WTC11 (cell line): ENCODE measurements around the gene TLE4. TPM values are rescaled to one million over a fixed set of nuclear protein-coding genes. Genes with fewer than 3 reads are reported as not detected.

ENCODE experiments used
- ATAC-seq: fragments of 200-7000 bp; cut with Tn5 transposase; 2 replicates; pipeline ENCODE4 v1.10.0; 2021; ENCODE audit warnings: mild to moderate bottlenecking, moderate library complexity
- CTCF ChIA-PET: fragments of 300-600 bp; sonication (Branson Sonifier 250); formaldehyde crosslinking; loops from one replicate; lab custom pipeline; 2021; ENCODE audit warnings: antibody characterized with exemption; lab: Charles Lee
- POLR2A ChIA-PET: fragments of 350-600 bp; sonication (Branson Sonifier 250); formaldehyde crosslinking; loops from one replicate; lab custom pipeline; 2021; ENCODE audit warnings: antibody characterized with exemption; lab: Charles Lee
- DNase-seq: peaks from one replicate; pipeline ENCODE4 v3.0.0; 2021; ENCODE audit warnings: low spot score
- H3K27ac Mint-ChIP-seq: 2 replicates; pipeline ENCODE4 v1.8.0; 2021; ENCODE audit warnings: mixed read lengths
- H3K27me3 Mint-ChIP-seq: 2 replicates; pipeline ENCODE4 v1.8.0; 2021; ENCODE audit warnings: low read depth, mild to moderate bottlenecking, moderate library complexity, mixed read lengths
- H3K36me3 Mint-ChIP-seq: 2 replicates; pipeline ENCODE4 v1.8.0; 2021; ENCODE audit warnings: mixed read lengths
- H3K4me1 Mint-ChIP-seq: 2 replicates; pipeline ENCODE4 v1.8.0; 2022; ENCODE audit warnings: mixed read lengths
- H3K4me3 Mint-ChIP-seq: 2 replicates; pipeline ENCODE4 v1.8.0; 2021; ENCODE audit warnings: mild to moderate bottlenecking, moderate library complexity, mixed read lengths
- H3K9me3 Mint-ChIP-seq: 2 replicates; pipeline ENCODE4 v1.8.0; 2021; ENCODE audit warnings: mixed read lengths
- ATF1 ChIP-seq: sonication (generic); formaldehyde crosslinking; IDR thresholded peaks from 2 replicates; pipeline ENCODE4 v1.8.1; 2023; ENCODE audit warnings: mild to moderate bottlenecking, moderate library complexity, missing genetic modification reagents
- EMX1 ChIP-seq: fragments of 250-450 bp; sonication (Bioruptor Pico); IDR thresholded peaks from 2 replicates; pipeline ENCODE4 v1.8.0; 2021; ENCODE audit warnings: mild to moderate bottlenecking
- ETV6 ChIP-seq: sonication (generic); formaldehyde crosslinking; IDR thresholded peaks from 2 replicates; pipeline ENCODE4 v1.8.1; 2022; ENCODE audit warnings: mild to moderate bottlenecking, missing genetic modification reagents
- JAZF1 ChIP-seq: fragments of 250-450 bp; sonication (Bioruptor Pico); IDR thresholded peaks from 2 replicates; pipeline ENCODE4 v1.9.0; 2021; ENCODE audit warnings: moderate library complexity, mild to moderate bottlenecking, inconsistent platforms
- KAT7 ChIP-seq: sonication (generic); formaldehyde crosslinking; IDR thresholded peaks from 2 replicates; pipeline ENCODE4 v1.8.1; 2023; ENCODE audit warnings: missing genetic modification reagents, mild to moderate bottlenecking, borderline replicate concordance
- MXD4 ChIP-seq: fragments of 250-450 bp; sonication (Bioruptor Pico); IDR thresholded peaks from 2 replicates; pipeline ENCODE4 v1.8.0; 2021; ENCODE audit warnings: mild to moderate bottlenecking, moderate library complexity, borderline replicate concordance
- NFE2L1 ChIP-seq: sonication (generic); formaldehyde crosslinking; IDR thresholded peaks from 2 replicates; pipeline ENCODE4 v1.8.1; 2023; ENCODE audit warnings: missing genetic modification reagents
- NR2C2 ChIP-seq: sonication (generic); formaldehyde crosslinking; IDR thresholded peaks from 2 replicates; pipeline ENCODE4 v1.8.0; 2022; ENCODE audit warnings: mild to moderate bottlenecking, missing genetic modification reagents
- SOX15 ChIP-seq: fragments of 250-450 bp; sonication (Bioruptor Pico); IDR thresholded peaks from 2 replicates; pipeline ENCODE4 v1.9.0; 2021; ENCODE audit warnings: mild to moderate bottlenecking
- ZNF121 ChIP-seq: sonication (generic); formaldehyde crosslinking; IDR thresholded peaks from 2 replicates; pipeline ENCODE4 v1.8.0; 2023; ENCODE audit warnings: missing genetic modification reagents
- ZNF416 ChIP-seq: fragments of 250-450 bp; sonication (Bioruptor Pico); IDR thresholded peaks from 2 replicates; pipeline ENCODE4 v1.9.0; 2021; ENCODE audit warnings: mild to moderate bottlenecking, inconsistent platforms
- total RNA-seq: library from RNA; stranded (reverse); gene quantifications from 3 replicates; pipeline ENCODE4 v1.2.3, GENCODE V29; 2021
- TF ChIP-seq, protein P1 (sequence below): sonication (generic); formaldehyde crosslinking; IDR thresholded peaks from 2 replicates; pipeline ENCODE4 v1.8.1; 2023; ENCODE audit warnings: mild to moderate bottlenecking, missing genetic modification reagents, borderline replicate concordance
- TF ChIP-seq, protein P2 (sequence below): sonication (generic); formaldehyde crosslinking; IDR thresholded peaks from 2 replicates; pipeline ENCODE4 v1.8.0; 2023; ENCODE audit warnings: missing genetic modification reagents
- TF ChIP-seq, protein P3 (sequence below): sonication (generic); formaldehyde crosslinking; IDR thresholded peaks from 2 replicates; pipeline ENCODE4 v1.8.0; 2022; ENCODE audit warnings: mild to moderate bottlenecking, missing genetic modification reagents
- TF ChIP-seq, protein P4 (sequence below): sonication (generic); formaldehyde crosslinking; IDR thresholded peaks from 2 replicates; pipeline ENCODE4 v1.8.1; 2022; ENCODE audit warnings: low read depth, missing genetic modification reagents, borderline replicate concordance
- TF ChIP-seq, protein P5 (sequence below): sonication (generic); formaldehyde crosslinking; IDR thresholded peaks from 2 replicates; pipeline ENCODE4 v1.8.0; 2023; ENCODE audit warnings: missing genetic modification reagents, mild to moderate bottlenecking, borderline replicate concordance
- TF ChIP-seq, protein P6 (sequence below): sonication (generic); formaldehyde crosslinking; IDR thresholded peaks from 2 replicates; pipeline ENCODE4 v1.8.1; 2023; ENCODE audit warnings: mild to moderate bottlenecking, missing genetic modification reagents, moderate library complexity
- TF ChIP-seq, protein P7 (sequence below): fragments of 200-600 bp; IDR thresholded peaks from 2 replicates; pipeline ENCODE4 v1.8.0; 2022; ENCODE audit warnings: antibody characterized with exemption
- TF ChIP-seq, protein P8 (sequence below): sonication (generic); formaldehyde crosslinking; conservative IDR thresholded peaks from 2 replicates; pipeline ENCODE4 v1.8.1; 2023; ENCODE audit warnings: mild to moderate bottlenecking, low read depth, missing genetic modification reagents, moderate library complexity
- TF ChIP-seq, protein P9 (sequence below): sonication (generic); formaldehyde crosslinking; conservative IDR thresholded peaks from 2 replicates; pipeline ENCODE4 v1.8.1; 2022; ENCODE audit warnings: mild to moderate bottlenecking, missing genetic modification reagents

Gene TLE4
- total RNA-seq, 1 experiment from 2014 or later: 48.1 TPM

DNA sequence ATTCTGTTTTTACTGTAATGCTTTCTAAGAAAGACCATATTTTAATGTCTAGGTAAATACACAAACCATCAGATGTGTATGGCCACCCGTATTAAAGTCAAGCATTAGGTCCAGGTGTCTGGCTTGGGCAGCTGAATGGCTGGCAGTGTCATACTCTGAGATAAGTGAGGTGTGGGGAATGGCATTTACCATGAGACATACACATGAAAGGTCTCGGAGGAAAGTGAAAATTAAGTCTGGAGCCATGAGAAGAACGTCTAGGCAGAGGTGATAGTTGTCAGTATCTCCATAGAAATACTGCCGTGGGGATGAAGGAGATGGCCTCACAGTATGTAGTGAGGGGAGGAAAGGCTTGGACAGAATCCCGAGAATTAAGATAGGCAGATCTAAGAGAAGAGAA lies 164.3 kb downstream of the TLE4 start (continued):
- TF ChIP-seq, protein P1, sequence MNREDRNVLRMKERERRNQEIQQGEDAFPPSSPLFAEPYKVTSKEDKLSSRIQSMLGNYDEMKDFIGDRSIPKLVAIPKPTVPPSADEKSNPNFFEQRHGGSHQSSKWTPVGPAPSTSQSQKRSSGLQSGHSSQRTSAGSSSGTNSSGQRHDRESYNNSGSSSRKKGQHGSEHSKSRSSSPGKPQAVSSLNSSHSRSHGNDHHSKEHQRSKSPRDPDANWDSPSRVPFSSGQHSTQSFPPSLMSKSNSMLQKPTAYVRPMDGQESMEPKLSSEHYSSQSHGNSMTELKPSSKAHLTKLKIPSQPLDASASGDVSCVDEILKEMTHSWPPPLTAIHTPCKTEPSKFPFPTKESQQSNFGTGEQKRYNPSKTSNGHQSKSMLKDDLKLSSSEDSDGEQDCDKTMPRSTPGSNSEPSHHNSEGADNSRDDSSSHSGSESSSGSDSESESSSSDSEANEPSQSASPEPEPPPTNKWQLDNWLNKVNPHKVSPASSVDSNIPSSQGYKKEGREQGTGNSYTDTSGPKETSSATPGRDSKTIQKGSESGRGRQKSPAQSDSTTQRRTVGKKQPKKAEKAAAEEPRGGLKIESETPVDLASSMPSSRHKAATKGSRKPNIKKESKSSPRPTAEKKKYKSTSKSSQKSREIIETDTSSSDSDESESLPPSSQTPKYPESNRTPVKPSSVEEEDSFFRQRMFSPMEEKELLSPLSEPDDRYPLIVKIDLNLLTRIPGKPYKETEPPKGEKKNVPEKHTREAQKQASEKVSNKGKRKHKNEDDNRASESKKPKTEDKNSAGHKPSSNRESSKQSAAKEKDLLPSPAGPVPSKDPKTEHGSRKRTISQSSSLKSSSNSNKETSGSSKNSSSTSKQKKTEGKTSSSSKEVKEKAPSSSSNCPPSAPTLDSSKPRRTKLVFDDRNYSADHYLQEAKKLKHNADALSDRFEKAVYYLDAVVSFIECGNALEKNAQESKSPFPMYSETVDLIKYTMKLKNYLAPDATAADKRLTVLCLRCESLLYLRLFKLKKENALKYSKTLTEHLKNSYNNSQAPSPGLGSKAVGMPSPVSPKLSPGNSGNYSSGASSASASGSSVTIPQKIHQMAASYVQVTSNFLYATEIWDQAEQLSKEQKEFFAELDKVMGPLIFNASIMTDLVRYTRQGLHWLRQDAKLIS (CRISPR knock-in tag): no peak

DNA sequence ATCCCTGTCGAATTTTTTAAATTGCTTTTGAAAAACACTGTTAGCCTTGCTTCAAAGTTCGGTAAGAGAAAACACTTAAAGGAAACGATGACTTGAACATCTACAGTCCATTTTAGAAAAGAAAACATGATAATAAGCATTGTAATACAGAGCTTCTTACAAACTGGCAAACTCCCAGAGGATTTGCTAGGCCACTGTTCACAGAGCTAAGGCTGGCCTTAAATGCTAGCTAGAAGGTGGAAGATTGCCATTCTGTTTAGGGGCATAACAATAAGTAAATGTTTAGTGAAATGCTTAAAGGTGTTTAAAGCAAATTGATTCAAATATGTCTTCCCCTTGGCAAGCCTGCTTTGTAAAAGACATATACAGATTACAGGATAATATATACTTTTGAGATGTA lies 169.6 kb downstream of the TLE4 start:
- ChIA-PET POLR2A (no interaction called here), CTCF (no interaction called here)
- DNase-seq: no peak
- no peak for ATAC-seq
- H3K36me3 Mint-ChIP-seq: no peaks in the 10 kb centered on the region
- H3K4me1 Mint-ChIP-seq: peaks cover 12% of the 10 kb centered on the region
- no peaks in the 10 kb centered on the region for H3K27me3 Mint-ChIP-seq
- H3K9me3 Mint-ChIP-seq: peaks cover 7% of the 10 kb centered on the region; the same call in 1 of the 2 replicates
- H3K27ac Mint-ChIP-seq: no peak overlapping the region
- H3K4me3 Mint-ChIP-seq: no peak overlapping the region
- TF ChIP-seq NFE2L1 (CRISPR knock-in tag) (no peak), ETV6 (no peak), ATF1 (no peak), NR2C2 (no peak), ZNF121 (CRISPR knock-in tag) (no peak), ZNF416 (no peak), EMX1 (CRISPR knock-in tag) (no peak), JAZF1 (no peak), KAT7 (CRISPR knock-in tag) (no peak), MXD4 (CRISPR knock-in tag) (no peak), SOX15 (CRISPR knock-in tag) (no peak)
- TF ChIP-seq, protein P2, sequence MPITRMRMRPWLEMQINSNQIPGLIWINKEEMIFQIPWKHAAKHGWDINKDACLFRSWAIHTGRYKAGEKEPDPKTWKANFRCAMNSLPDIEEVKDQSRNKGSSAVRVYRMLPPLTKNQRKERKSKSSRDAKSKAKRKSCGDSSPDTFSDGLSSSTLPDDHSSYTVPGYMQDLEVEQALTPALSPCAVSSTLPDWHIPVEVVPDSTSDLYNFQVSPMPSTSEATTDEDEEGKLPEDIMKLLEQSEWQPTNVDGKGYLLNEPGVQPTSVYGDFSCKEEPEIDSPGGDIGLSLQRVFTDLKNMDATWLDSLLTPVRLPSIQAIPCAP (CRISPR knock-in tag): no peak
- TF ChIP-seq, protein P3, sequence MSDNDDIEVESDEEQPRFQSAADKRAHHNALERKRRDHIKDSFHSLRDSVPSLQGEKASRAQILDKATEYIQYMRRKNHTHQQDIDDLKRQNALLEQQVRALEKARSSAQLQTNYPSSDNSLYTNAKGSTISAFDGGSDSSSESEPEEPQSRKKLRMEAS (CRISPR knock-in tag): no peak
- TF ChIP-seq, protein P4, sequence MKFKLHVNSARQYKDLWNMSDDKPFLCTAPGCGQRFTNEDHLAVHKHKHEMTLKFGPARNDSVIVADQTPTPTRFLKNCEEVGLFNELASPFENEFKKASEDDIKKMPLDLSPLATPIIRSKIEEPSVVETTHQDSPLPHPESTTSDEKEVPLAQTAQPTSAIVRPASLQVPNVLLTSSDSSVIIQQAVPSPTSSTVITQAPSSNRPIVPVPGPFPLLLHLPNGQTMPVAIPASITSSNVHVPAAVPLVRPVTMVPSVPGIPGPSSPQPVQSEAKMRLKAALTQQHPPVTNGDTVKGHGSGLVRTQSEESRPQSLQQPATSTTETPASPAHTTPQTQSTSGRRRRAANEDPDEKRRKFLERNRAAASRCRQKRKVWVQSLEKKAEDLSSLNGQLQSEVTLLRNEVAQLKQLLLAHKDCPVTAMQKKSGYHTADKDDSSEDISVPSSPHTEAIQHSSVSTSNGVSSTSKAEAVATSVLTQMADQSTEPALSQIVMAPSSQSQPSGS (CRISPR knock-in tag): no peak
- TF ChIP-seq, protein P5, sequence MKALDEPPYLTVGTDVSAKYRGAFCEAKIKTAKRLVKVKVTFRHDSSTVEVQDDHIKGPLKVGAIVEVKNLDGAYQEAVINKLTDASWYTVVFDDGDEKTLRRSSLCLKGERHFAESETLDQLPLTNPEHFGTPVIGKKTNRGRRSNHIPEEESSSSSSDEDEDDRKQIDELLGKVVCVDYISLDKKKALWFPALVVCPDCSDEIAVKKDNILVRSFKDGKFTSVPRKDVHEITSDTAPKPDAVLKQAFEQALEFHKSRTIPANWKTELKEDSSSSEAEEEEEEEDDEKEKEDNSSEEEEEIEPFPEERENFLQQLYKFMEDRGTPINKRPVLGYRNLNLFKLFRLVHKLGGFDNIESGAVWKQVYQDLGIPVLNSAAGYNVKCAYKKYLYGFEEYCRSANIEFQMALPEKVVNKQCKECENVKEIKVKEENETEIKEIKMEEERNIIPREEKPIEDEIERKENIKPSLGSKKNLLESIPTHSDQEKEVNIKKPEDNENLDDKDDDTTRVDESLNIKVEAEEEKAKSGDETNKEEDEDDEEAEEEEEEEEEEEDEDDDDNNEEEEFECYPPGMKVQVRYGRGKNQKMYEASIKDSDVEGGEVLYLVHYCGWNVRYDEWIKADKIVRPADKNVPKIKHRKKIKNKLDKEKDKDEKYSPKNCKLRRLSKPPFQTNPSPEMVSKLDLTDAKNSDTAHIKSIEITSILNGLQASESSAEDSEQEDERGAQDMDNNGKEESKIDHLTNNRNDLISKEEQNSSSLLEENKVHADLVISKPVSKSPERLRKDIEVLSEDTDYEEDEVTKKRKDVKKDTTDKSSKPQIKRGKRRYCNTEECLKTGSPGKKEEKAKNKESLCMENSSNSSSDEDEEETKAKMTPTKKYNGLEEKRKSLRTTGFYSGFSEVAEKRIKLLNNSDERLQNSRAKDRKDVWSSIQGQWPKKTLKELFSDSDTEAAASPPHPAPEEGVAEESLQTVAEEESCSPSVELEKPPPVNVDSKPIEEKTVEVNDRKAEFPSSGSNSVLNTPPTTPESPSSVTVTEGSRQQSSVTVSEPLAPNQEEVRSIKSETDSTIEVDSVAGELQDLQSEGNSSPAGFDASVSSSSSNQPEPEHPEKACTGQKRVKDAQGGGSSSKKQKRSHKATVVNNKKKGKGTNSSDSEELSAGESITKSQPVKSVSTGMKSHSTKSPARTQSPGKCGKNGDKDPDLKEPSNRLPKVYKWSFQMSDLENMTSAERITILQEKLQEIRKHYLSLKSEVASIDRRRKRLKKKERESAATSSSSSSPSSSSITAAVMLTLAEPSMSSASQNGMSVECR (CRISPR knock-in tag): no peak
- TF ChIP-seq, protein P6, sequence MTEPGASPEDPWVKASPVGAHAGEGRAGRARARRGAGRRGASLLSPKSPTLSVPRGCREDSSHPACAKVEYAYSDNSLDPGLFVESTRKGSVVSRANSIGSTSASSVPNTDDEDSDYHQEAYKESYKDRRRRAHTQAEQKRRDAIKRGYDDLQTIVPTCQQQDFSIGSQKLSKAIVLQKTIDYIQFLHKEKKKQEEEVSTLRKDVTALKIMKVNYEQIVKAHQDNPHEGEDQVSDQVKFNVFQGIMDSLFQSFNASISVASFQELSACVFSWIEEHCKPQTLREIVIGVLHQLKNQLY: no peak
- TF ChIP-seq, protein P7, sequence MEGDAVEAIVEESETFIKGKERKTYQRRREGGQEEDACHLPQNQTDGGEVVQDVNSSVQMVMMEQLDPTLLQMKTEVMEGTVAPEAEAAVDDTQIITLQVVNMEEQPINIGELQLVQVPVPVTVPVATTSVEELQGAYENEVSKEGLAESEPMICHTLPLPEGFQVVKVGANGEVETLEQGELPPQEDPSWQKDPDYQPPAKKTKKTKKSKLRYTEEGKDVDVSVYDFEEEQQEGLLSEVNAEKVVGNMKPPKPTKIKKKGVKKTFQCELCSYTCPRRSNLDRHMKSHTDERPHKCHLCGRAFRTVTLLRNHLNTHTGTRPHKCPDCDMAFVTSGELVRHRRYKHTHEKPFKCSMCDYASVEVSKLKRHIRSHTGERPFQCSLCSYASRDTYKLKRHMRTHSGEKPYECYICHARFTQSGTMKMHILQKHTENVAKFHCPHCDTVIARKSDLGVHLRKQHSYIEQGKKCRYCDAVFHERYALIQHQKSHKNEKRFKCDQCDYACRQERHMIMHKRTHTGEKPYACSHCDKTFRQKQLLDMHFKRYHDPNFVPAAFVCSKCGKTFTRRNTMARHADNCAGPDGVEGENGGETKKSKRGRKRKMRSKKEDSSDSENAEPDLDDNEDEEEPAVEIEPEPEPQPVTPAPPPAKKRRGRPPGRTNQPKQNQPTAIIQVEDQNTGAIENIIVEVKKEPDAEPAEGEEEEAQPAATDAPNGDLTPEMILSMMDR: no peak
- TF ChIP-seq, protein P8, sequence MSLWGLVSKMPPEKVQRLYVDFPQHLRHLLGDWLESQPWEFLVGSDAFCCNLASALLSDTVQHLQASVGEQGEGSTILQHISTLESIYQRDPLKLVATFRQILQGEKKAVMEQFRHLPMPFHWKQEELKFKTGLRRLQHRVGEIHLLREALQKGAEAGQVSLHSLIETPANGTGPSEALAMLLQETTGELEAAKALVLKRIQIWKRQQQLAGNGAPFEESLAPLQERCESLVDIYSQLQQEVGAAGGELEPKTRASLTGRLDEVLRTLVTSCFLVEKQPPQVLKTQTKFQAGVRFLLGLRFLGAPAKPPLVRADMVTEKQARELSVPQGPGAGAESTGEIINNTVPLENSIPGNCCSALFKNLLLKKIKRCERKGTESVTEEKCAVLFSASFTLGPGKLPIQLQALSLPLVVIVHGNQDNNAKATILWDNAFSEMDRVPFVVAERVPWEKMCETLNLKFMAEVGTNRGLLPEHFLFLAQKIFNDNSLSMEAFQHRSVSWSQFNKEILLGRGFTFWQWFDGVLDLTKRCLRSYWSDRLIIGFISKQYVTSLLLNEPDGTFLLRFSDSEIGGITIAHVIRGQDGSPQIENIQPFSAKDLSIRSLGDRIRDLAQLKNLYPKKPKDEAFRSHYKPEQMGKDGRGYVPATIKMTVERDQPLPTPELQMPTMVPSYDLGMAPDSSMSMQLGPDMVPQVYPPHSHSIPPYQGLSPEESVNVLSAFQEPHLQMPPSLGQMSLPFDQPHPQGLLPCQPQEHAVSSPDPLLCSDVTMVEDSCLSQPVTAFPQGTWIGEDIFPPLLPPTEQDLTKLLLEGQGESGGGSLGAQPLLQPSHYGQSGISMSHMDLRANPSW (CRISPR knock-in tag): no peak
- TF ChIP-seq, protein P9, sequence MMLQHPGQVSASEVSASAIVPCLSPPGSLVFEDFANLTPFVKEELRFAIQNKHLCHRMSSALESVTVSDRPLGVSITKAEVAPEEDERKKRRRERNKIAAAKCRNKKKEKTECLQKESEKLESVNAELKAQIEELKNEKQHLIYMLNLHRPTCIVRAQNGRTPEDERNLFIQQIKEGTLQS (CRISPR knock-in tag): no peak
- TF ChIP-seq, all 79 proteins: peak for 0
